GM11168 (cell line): ENCODE data around the gene ZSWIM5.

Experiments used
- in situ Hi-C: fragments of 300-500 bp; cut with MboI; formaldehyde crosslinking; loops from one replicate; pipeline ENCODE4 v1.12.0; 2022; ENCODE audit warnings: low sequenced_read_pairs; ENCODE audit not compliant: unreplicated experiment

Gene ZSWIM5

GRCh38 chr1:45038240-45038639, 168.2 kb downstream of the ZSWIM5 start:
- in situ Hi-C loops, result no loop called here

GRCh38 chr1:45037456-45037855, 168.9 kb downstream of the ZSWIM5 start:
- in situ Hi-C loops, result no loop called here

- in situ Hi-C loops, result no loop called here
Measured at GRCh38 chr1:45035631-45036301, 170.6 kb downstream of the ZSWIM5 start.

DNA sequence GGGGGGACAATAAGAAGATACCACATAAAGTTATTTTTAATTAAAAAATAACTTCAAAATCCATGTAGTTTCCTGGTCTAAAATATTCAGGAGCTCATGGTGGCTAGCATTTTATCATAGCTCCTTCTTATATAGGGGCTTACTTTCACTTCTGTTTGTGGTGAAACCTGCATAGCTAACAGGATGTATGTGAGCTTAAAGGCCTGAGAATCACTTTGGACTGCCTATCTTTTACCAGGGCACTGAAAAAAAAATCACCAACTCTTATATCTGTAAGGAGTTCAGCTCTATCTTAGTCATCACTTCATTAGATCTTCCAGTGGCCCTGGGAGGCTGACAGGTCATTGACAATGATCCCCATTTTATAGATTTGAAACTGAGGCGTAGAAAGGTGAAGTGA, 173.0 kb downstream of the ZSWIM5 start:
- in situ Hi-C loops, result no loop called here

- in situ Hi-C loops, result no loop called here
Measured at GRCh38 chr1:45032837-45033236, 173.6 kb downstream of the ZSWIM5 start.

- in situ Hi-C loops, result loop anchor here (10.0 kb wide), 1 partner anchor 468 kb away; the partner anchor contains the start of gene TESK2
Measured at GRCh38 chr1:45026446-45026845, 180.0 kb downstream of the ZSWIM5 start.

- in situ Hi-C loops, result loop anchor here (10.0 kb wide), 1 partner anchor 471 kb away; the partner anchor contains the start of gene TESK2
Measured at GRCh38 chr1:45023663-45024062, 182.7 kb downstream of the ZSWIM5 start.

GRCh38 chr1:45018599-45019230, 187.7 kb downstream of the ZSWIM5 start:
- in situ Hi-C loops, result loop anchor here (5.0 kb wide), 1 partner anchor 284 kb away; no protein-coding TSS in a partner anchor

- in situ Hi-C loops, result loop anchor here (5.0 kb wide), 1 partner anchor 286 kb away; no protein-coding TSS in a partner anchor
Measured at GRCh38 chr1:45016767-45017166, 189.6 kb downstream of the ZSWIM5 start.

- in situ Hi-C loops, result loop anchor here (5.0 kb wide), 1 partner anchor 286 kb away; no protein-coding TSS in a partner anchor
Measured at GRCh38 chr1:45016090-45016697, 190.2 kb downstream of the ZSWIM5 start.

DNA sequence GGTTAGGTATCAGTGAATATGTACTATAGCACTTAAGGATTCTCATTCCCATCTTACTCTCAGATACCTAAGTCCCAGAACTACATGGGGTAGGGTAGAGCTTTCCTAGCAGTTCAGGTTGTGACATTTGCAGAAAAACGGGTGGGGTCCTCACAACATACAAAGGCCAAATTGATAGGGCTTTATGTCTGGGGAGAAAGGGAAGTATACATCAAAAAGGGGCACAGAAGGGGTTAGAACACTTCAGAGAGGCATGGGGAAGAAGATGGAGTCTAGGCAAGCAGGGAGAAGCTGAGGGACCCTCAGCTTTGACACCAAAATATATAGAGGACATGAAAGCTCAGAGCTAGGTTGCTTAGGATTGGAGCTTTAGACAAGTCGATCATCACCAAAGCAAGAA, 190.7 kb downstream of the ZSWIM5 start:
- in situ Hi-C loops, result loop anchor here (5.0 kb wide), 1 partner anchor 287 kb away; no protein-coding TSS in a partner anchor

DNA sequence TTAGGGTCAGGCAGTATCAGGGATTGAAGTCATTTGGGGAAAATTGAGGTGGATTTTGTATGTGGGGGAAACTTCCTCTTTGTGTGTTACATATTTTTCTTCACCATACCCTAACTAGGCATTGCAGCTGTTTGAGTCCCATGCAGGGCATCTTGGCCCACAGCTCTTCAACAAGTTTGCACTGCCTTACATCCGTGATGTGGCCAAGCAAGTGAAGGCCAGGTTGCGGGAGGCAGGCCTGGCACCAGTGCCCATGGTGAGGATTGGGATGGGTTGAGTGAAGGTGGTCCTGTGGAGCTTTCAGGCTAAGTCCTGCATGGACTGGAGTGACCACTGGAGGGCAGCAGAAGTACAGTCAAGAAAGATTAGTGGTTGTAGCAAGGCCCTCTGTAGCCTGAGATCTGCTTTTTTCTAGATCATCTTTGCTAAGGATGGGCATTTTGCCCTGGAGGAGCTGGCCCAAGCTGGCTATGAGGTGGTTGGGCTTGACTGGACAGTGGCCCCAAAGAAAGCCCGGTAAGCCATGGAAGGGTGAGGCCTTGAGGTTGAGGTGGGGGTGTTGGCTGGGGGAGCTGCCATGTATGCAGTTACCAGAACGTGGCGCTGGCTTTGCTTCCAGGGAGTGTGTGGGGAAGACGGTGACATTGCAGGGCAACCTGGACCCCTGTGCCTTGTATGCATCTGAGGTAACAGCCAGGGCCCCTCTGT, 191.9 kb downstream of the ZSWIM5 start:
- in situ Hi-C loops, result loop anchor here (5.0 kb wide), 1 partner anchor 288 kb away; no protein-coding TSS in a partner anchor

DNA sequence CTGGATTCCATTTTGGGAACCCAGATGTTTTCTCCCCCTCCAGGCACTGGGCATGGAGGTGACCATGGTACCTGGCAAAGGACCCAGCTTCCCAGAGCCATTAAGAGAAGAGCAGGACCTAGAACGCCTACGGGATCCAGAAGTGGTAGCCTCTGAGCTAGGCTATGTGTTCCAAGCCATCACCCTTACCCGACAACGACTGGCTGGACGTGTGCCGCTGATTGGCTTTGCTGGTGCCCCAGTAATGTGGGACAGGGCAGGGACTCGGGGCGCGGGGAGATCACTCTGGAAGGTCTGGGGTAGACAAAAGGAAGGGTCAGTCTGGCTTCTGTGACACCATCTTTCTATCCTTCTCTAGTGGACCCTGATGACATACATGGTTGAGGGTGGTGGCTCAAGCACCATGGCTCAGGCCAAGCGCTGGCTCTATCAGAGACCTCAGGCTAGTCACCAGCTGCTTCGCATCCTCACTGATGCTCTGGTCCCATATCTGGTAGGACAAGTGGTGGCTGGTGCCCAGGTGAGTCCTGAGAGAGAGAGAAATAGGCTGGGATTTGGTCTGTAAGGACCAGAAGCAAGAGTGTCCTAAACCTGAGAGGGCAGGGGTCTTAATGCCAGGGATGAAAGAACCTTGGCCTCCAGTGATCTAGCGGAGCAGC, 192.7 kb downstream of the ZSWIM5 start:
- in situ Hi-C loops, result no loop called here

- in situ Hi-C loops, result no loop called here
Measured at GRCh38 chr1:45012639-45013278, 193.6 kb downstream of the ZSWIM5 start.

- in situ Hi-C loops, result no loop called here
Measured at GRCh38 chr1:45011837-45012638, 194.4 kb downstream of the ZSWIM5 start, which contains the start of gene UROD. Gene UROD, plus strand, starts transcription at chr1:45012254. Its CDS starts 12 bp downstream, at chr1:45012266.

DNA sequence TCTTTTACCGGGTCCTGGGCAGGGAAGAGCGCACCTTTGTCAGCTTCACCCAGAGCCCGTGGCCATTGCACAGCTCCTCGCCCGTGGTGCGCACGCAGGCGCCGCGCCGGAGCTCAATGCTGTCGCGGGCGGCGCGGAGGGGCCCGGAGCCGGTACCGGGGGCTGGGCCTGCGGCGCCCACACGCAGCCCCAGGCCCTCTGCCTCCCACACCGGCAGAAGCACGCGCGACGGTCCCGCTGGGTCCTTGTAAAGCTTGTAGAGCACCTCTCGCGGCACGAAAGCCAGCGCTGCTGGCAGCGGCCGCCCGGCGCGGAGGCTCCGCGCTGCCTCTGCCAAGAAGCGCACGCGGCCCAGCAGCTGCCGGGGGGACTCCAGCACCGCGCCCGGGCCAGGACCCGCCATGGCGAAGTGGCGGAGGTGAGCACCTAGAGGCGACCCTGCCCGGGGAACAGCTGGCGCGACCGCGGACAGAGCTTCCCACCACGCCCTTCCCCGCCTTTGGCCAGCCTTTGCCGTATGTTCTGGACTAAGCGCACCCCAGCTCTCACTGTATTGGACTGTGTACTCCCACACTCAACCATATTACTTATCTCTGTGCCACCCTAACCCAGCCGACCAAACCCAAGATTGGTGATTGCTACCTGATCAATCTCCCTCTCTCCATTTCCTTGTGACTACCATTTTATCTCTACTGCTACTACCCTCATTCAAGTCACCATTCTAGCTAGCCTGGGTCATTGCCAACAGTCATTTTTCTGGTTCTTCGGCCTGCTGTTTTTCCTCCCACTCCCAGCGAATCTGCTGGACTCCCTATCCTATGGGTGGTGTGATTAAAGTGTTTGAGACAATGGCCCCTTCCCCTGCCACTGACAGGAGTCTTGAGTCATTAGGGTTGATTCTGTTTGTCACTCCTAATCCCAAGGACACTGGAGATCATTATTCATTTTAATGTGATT, 195.3 kb downstream of the ZSWIM5 start, which contains the start of gene HECTD3:
HECTD3 (minus strand) TSS at position 470 of the 957 bp plus-strand sequence; CDS start at position 403, 67 bp downstream.
- in situ Hi-C loops, result no loop called here
